IMR-90 (cell line): ENCODE results near the gene KCNT1. TPM values are rescaled to one million over a fixed set of nuclear protein-coding genes. Genes with fewer than 3 reads are reported as not detected.

ENCODE experiments used
- ATAC-seq: fragments of 200-7000 bp; cut with Tn5 transposase; 2 replicates; pipeline ENCODE4 v1.9.1; 2020; ENCODE audit warnings: low read depth, mild to moderate bottlenecking, moderate library complexity
- BruUV-seq: library from RNA; stranded (reverse); fragments of 400-500 nt; replicated peaks from 2 replicates; lab custom pipeline; 2021; lab: Mats Ljungman, UMichigan
- CTCF ChIA-PET: fragments of 300-600 bp; formaldehyde crosslinking; extraction: SDS; loops from one replicate; lab custom pipeline; 2021; ENCODE audit warnings: antibody characterized with exemption; lab: Yijun Ruan, JAX
- POLR2A ChIA-PET: fragments of 300-600 bp; sonication (Branson Sonifier 250); formaldehyde crosslinking; loops from one replicate; lab custom pipeline; 2022; ENCODE audit warnings: antibody characterized with exemption; ENCODE audit not compliant: unreplicated experiment; lab: Charles Lee
- DNase-seq: peaks from one replicate; pipeline ENCODE4 v3.0.0; 2013
- H2AFZ ChIP-seq: replicated peaks from 2 replicates; pipeline ENCODE3; 2013; ENCODE audit warnings: low read length, mild to moderate bottlenecking; ENCODE audit not compliant: poor library complexity
- H2AK5ac ChIP-seq: 2 replicates; pipeline ENCODE4 v1.6.1; 2013; ENCODE audit warnings: low read depth, low read length, inconsistent platforms
- H2AK9ac ChIP-seq: replicated peaks from 2 replicates; pipeline ENCODE3; 2013; ENCODE audit warnings: mild to moderate bottlenecking, low read depth, low read length, moderate library complexity; ENCODE audit not compliant: poor library complexity
- H2BK120ac ChIP-seq: 2 replicates; pipeline ENCODE4 v1.6.1; 2013; ENCODE audit warnings: low read depth, low read length, inconsistent platforms
- H2BK15ac ChIP-seq: 3 replicates; pipeline ENCODE4 v1.6.1; 2013; ENCODE audit warnings: low read depth, low read length, inconsistent platforms
- H2BK20ac ChIP-seq: 2 replicates; pipeline ENCODE4 v1.6.1; 2013; ENCODE audit warnings: low read depth, mild to moderate bottlenecking, inconsistent platforms, low read length, moderate library complexity
- H2BK5ac ChIP-seq: 2 replicates; pipeline ENCODE4 v1.6.1; 2013; ENCODE audit warnings: mild to moderate bottlenecking, low read depth, low read length, inconsistent platforms; ENCODE audit not compliant: poor library complexity, severe bottlenecking
- H3K14ac ChIP-seq: replicated peaks from 2 replicates; pipeline ENCODE4 v1.6.1; 2013; ENCODE audit warnings: low read depth, low read length, inconsistent platforms
- H3K18ac ChIP-seq: 2 replicates; pipeline ENCODE4 v1.6.1; 2013; ENCODE audit warnings: low read depth, low read length, control low read depth
- H3K23ac ChIP-seq: 2 replicates; pipeline ENCODE4 v1.6.1; 2013; ENCODE audit warnings: low read depth, low read length, inconsistent platforms
- H3K27ac ChIP-seq: 2 replicates; pipeline ENCODE4 v1.5.1; 2013; ENCODE audit warnings: mild to moderate bottlenecking, control low read depth, low read length; ENCODE audit not compliant: insufficient read depth
- H3K27me3 ChIP-seq: 2 replicates; pipeline ENCODE4 v1.6.1; 2013; ENCODE audit warnings: low read length; ENCODE audit not compliant: control insufficient read depth, insufficient read depth
- H3K36me3 ChIP-seq: 2 replicates; pipeline ENCODE4 v1.6.1; 2013; ENCODE audit warnings: low read length, mixed read lengths; ENCODE audit not compliant: control insufficient read depth, insufficient read depth
- H3K4ac ChIP-seq: 2 replicates; pipeline ENCODE4 v1.6.1; 2013; ENCODE audit warnings: low read depth, low read length, inconsistent platforms
- H3K4me1 ChIP-seq: 2 replicates; pipeline ENCODE4 v1.6.1; 2013; ENCODE audit warnings: low read length, mixed read lengths; ENCODE audit not compliant: control insufficient read depth, insufficient read depth
- H3K4me2 ChIP-seq: 2 replicates; pipeline ENCODE4 v1.6.1; 2013; ENCODE audit warnings: low read depth, mild to moderate bottlenecking, control low read depth, low read length, moderate library complexity
- H3K4me3 ChIP-seq: 2 replicates; pipeline ENCODE4 v1.5.1; 2013; ENCODE audit warnings: low read depth, mild to moderate bottlenecking, control low read depth, low read length, moderate library complexity; ENCODE audit not compliant: insufficient read depth
- H3K56ac ChIP-seq: 2 replicates; pipeline ENCODE4 v1.6.1; 2013; ENCODE audit warnings: low read length, inconsistent platforms; ENCODE audit not compliant: insufficient read depth; ENCODE audit errors: extremely low read depth
- H3K79me1 ChIP-seq, 2 experiments: 2 replicates each; pipeline ENCODE4 v1.6.1; 2013; ENCODE audit warnings: low read length in 2 of 2, inconsistent platforms in 1 of 2, low read depth in 1 of 2
- H3K9ac ChIP-seq: 2 replicates; pipeline ENCODE4 v1.6.1; 2013; ENCODE audit warnings: low read depth, low read length, control low read depth
- H3K9me1 ChIP-seq: 2 replicates; pipeline ENCODE4 v1.6.1; 2013; ENCODE audit warnings: low read length, inconsistent platforms; ENCODE audit not compliant: insufficient read depth
- H3K9me3 ChIP-seq: 2 replicates; pipeline ENCODE4 v1.6.1; 2013; ENCODE audit warnings: low read length; ENCODE audit not compliant: control insufficient read depth, insufficient read depth
- H4K20me1 ChIP-seq: 2 replicates; pipeline ENCODE4 v1.6.1; 2013; ENCODE audit warnings: low read length, inconsistent platforms; ENCODE audit not compliant: insufficient read depth
- H4K5ac ChIP-seq: 2 replicates; pipeline ENCODE4 v1.6.1; 2013; ENCODE audit warnings: mild to moderate bottlenecking, low read depth, low read length, control low read depth
- H4K8ac ChIP-seq, 2 experiments: 2 replicates each; pipeline ENCODE4 v1.6.1; 2013; ENCODE audit warnings: low read depth in 2 of 2, low read length in 2 of 2, control low read depth in 1 of 2, inconsistent platforms in 1 of 2
- H4K91ac ChIP-seq: 2 replicates; pipeline ENCODE4 v1.6.1; 2013; ENCODE audit warnings: low read depth, low read length, inconsistent platforms; ENCODE audit not compliant: insufficient read depth
- BHLHE40 ChIP-seq: fragments of 150-350 bp; IDR thresholded peaks from 2 replicates; pipeline ENCODE4 v1.6.1; 2016; ENCODE audit warnings: mild to moderate bottlenecking, low read depth, low read length
- CEBPB ChIP-seq: IDR thresholded peaks from 2 replicates; pipeline ENCODE4 v1.6.1; 2012; ENCODE audit warnings: low read depth, low read length, improper control_type of control experiment
- CHD1 ChIP-seq: IDR thresholded peaks from 2 replicates; pipeline ENCODE4 v1.6.1; 2012; ENCODE audit warnings: low read depth, low read length, improper control_type of control experiment
- CTCF ChIP-seq: conservative IDR thresholded peaks from 2 replicates; pipeline ENCODE4 v1.5.1; 2012; ENCODE audit warnings: mild to moderate bottlenecking, low read depth, low read length, improper control_type of control experiment
- ELK1 ChIP-seq: fragments of 150-350 bp; IDR thresholded peaks from 2 replicates; pipeline ENCODE4 v1.6.1; 2016; ENCODE audit warnings: low read depth, mild to moderate bottlenecking, low read length, moderate library complexity, borderline replicate concordance
- FOS ChIP-seq: fragments of 150-350 bp; IDR thresholded peaks from 2 replicates; pipeline ENCODE4 v1.6.1; 2016; ENCODE audit warnings: low read depth, low read length
- MAFK ChIP-seq: IDR thresholded peaks from 2 replicates; pipeline ENCODE4 v1.6.1; 2012; ENCODE audit warnings: low read depth, low read length, improper control_type of control experiment
- MAZ ChIP-seq: IDR thresholded peaks from 2 replicates; pipeline ENCODE4 v1.6.1; 2012; ENCODE audit warnings: low read depth, mild to moderate bottlenecking, low read length, improper control_type of control experiment, moderate library complexity, borderline replicate concordance
- MXI1 ChIP-seq: IDR thresholded peaks from 2 replicates; pipeline ENCODE4 v1.6.1; 2012; ENCODE audit warnings: low read depth, mild to moderate bottlenecking, low read length, moderate library complexity, borderline replicate concordance
- NFE2L2 ChIP-seq: fragments of 150-350 bp; IDR thresholded peaks from 2 replicates; pipeline ENCODE4 v1.6.1; 2016; ENCODE audit warnings: low read depth, mild to moderate bottlenecking, low read length
- POLR2A ChIP-seq: IDR thresholded peaks from 2 replicates; pipeline ENCODE4 v1.6.1; 2012; ENCODE audit warnings: mild to moderate bottlenecking, low read depth, low read length
- RAD21 ChIP-seq: IDR thresholded peaks from 2 replicates; pipeline ENCODE4 v1.6.1; 2012; ENCODE audit warnings: low read length, improper control_type of control experiment
- RCOR1 ChIP-seq: IDR thresholded peaks from 2 replicates; pipeline ENCODE4 v1.6.1; 2012; ENCODE audit warnings: mild to moderate bottlenecking, low read length, improper control_type of control experiment; ENCODE audit not compliant: insufficient replicate concordance
- RFX5 ChIP-seq: IDR thresholded peaks from 2 replicates; pipeline ENCODE4 v1.8.0; 2012; ENCODE audit warnings: low read depth, mild to moderate bottlenecking, low read length, moderate library complexity
- SMC3 ChIP-seq: fragments of 150-350 bp; IDR thresholded peaks from 2 replicates; pipeline ENCODE4 v1.6.1; 2016; ENCODE audit warnings: low read depth, mild to moderate bottlenecking, antibody characterized with exemption, low read length, moderate library complexity
- USF2 ChIP-seq: fragments of 150-350 bp; IDR thresholded peaks from 2 replicates; pipeline ENCODE4 v1.6.1; 2017; ENCODE audit warnings: mild to moderate bottlenecking, antibody characterized with exemption, low read length, low read depth
- WGBS, 2 experiments: methylation state at CpG; one replicate each; pipeline versions ENCODE4 v1.1.5 to v1.1.7; 2013; ENCODE audit warnings: missing lambda C conversion rate in 2 of 2; ENCODE audit not compliant: insufficient read length in 1 of 2; ENCODE audit errors: extremely low coverage in 2 of 2; 5-methylcytosine and 5-hydroxymethylcytosine counted together
- dilution Hi-C: fragments of 300-500 bp; cut with HindIII; formaldehyde crosslinking; loops from one replicate; pipeline ENCODE4 v1.14.3; 2018; ENCODE audit warnings: low sequenced_read_pairs; ENCODE audit not compliant: unreplicated experiment
- in situ Hi-C: fragments of 300-500 bp; cut with MboI; formaldehyde crosslinking; loops from 3 replicates; pipeline ENCODE4 v1.14.3; 2019; ENCODE audit warnings: low sequenced_read_pairs, inconsistent platforms, mixed read lengths
- intact Hi-C: fragments of 100-400 bp; cut with micrococcal nuclease; formaldehyde crosslinking; loops from 2 replicates; pipeline ENCODE4 v1.10.0; 2022
- polyA plus RNA-seq, 3 experiments: library from polyadenylated mRNA; depleted of rRNA; stranded (reverse); fragments of >200 nt; gene quantifications; 2 replicates each; pipeline ENCODE4 v1.2.3, GENCODE V29; 2012; ENCODE audit warnings: low replicate concordance in 1 of 3
- total RNA-seq: library from RNA; depleted of rRNA; stranded (reverse); fragments of >200 nt; gene quantifications from 2 replicates; pipeline ENCODE4 v1.2.3, GENCODE V29; 2012

The KCNT1 gene
- total and polyA plus RNA-seq, 2 of the 4 experiments (the other 2 are of a cell fraction), result not detected

GRCh38 chr9:135827866-135828580 is 126.0 kb downstream of the KCNT1 start:
- intact Hi-C loops, result no loop called here
- Histone ChIP-seq H3K9ac (no peak overlapping the region), H4K91ac (no peak overlapping the region), H3K56ac (no peak overlapping the region), H2BK15ac (no peak overlapping the region), H3K4me2 (no peak overlapping the region), H3K27me3 (no peaks in the 10 kb centered on the region), H3K4me1 (no peaks in the 10 kb centered on the region), H3K18ac (no peak overlapping the region), H3K23ac (no peak overlapping the region), H2AK5ac (no peak overlapping the region), H2BK120ac (no peak overlapping the region), H3K9me1 (no peaks in the 10 kb centered on the region), H4K8ac (no peak overlapping the region), H2AFZ (no peak overlapping the region), H3K4me3 (no peak overlapping the region), H3K4ac (no peak overlapping the region), H3K36me3 (peaks cover 15% of the 10 kb centered on the region), H3K27ac (no peak overlapping the region), H3K9me3 (no peaks in the 10 kb centered on the region), H2AK9ac (no peak overlapping the region), H4K20me1 (peaks cover 16% of the 10 kb centered on the region), H3K14ac (no peak overlapping the region), H4K5ac (no peak overlapping the region), H2BK20ac (no peak overlapping the region), H3K79me1 (peaks cover 23 to 46% of the 10 kb centered on the region in 2 experiments), H2BK5ac (no peak overlapping the region)
- in situ Hi-C loops, result no loop called here
- ATAC-seq (no peak), DNase-seq (no peak)
- no peak for TF ChIP-seq CEBPB
- no peak for TF ChIP-seq USF2
- no peak for TF ChIP-seq CTCF
- no peak for TF ChIP-seq RFX5
- no peak for TF ChIP-seq RAD21
- TF ChIP-seq FOS, result no peak
- no peak for TF ChIP-seq CHD1
- TF ChIP-seq POLR2A, result no peak
- no peak for TF ChIP-seq ELK1
- TF ChIP-seq MXI1, result no peak
- no peak for TF ChIP-seq MAFK
- TF ChIP-seq NFE2L2, result no peak
- TF ChIP-seq SMC3, result no peak
- no peak for TF ChIP-seq BHLHE40
- TF ChIP-seq MAZ, result no peak
- no peak for TF ChIP-seq RCOR1
- CTCF ChIA-PET, result no interaction called here
- POLR2A ChIA-PET, result no interaction called here
- dilution Hi-C loops, result no loop called here
- 100% methylated on average over 3 of the region's 13 CpGs; no CpG with 5 or more reads in 1 of the 2 experiments for WGBS, 2 experiments
- no TSS peak for BruUV-seq
